Activated T-cell treated with anti-CD3 and anti-CD28 coated beads, Interleukin-2, amount 50 U/mL, for 24 hours (primary cell): ENCODE data around the gene GMCL1.
"Not testable (repeated sequence)": the region's sequence is repeated elsewhere in the genome, so short reads cannot be mapped to it uniquely, and the experiment has no call there.

Source experiments
- DNase-seq: peaks from one replicate; pipeline ENCODE4 v3.0.0-alpha.2; 2020
- H3K27ac Mint-ChIP-seq: 2 replicates; pipeline ENCODE4 v1.8.0; 2020; ENCODE audit warnings: mild to moderate bottlenecking, mixed read lengths
- H3K27me3 Mint-ChIP-seq: 2 replicates; pipeline ENCODE4 v1.8.0; 2020; ENCODE audit warnings: mixed read lengths
- H3K36me3 Mint-ChIP-seq: 2 replicates; pipeline ENCODE4 v1.8.0; 2020; ENCODE audit warnings: low read depth, mixed read lengths
- H3K4me1 Mint-ChIP-seq: 2 replicates; pipeline ENCODE4 v1.8.0; 2020; ENCODE audit warnings: low read depth, mixed read lengths
- H3K4me3 Mint-ChIP-seq: 2 replicates; pipeline ENCODE4 v1.8.0; 2020; ENCODE audit warnings: mild to moderate bottlenecking, moderate library complexity, mixed read lengths
- H3K9me3 Mint-ChIP-seq: 2 replicates; pipeline ENCODE4 v1.8.0; 2020; ENCODE audit warnings: mixed read lengths

The GMCL1 gene

GRCh38 chr2:69798290-69798908, 31.1 kb upstream of the GMCL1 start:
- Mint-ChIP-seq H3K4me3 (peak overlapping the region; percentile 12), H3K9me3 (no peaks in the 10 kb centered on the region), H3K27ac (no peak overlapping the region), H3K27me3 (no peaks in the 10 kb centered on the region), H3K4me1 (peaks cover 10% of the 10 kb centered on the region), H3K36me3 (no peaks in the 10 kb centered on the region)
- DNase-seq: no peak

GRCh38 chr2:69798909-69799526, 30.4 kb upstream of the GMCL1 start:
- no peaks in the 10 kb centered on the region for H3K27me3 Mint-ChIP-seq
- no peak overlapping the region for H3K27ac Mint-ChIP-seq
- no peak for DNase-seq

DNA sequence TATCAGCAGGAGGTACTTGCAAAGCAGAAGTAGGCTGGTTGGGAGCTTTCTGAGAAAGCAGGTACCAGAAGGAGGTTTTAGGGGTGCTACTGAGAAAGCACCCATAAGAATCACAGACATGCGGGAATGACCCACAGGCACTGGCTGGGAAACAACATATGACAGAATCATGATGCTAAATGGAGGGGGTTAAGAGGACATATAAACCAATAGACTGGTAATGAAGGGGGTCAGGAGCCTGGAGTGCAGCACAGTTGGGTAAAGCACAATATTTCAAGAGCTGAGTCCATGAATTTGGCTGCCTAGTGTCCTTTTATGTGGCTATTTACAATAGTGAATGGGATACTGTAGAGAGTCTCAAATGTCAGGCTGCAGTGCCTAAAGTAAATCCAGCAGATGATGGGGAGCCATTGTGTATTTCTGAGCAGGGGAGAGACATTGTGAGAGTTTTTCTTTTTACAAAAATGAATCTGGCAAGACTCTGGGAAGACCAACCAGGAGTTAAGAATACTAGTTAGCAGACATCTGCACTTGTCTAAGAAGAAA, 27.6 kb upstream of the GMCL1 start:
- Mint-ChIP-seq H3K27ac (no peak overlapping the region), H3K4me1 (peaks cover 20% of the 10 kb centered on the region), H3K27me3 (no peaks in the 10 kb centered on the region), H3K4me3 (no peak overlapping the region), H3K9me3 (no peaks in the 10 kb centered on the region), H3K36me3 (peaks cover 6% of the 10 kb centered on the region)
- no peak for DNase-seq

More at GRCh38 chr2:69798909-69799526, 30.4 kb upstream of the GMCL1 start:
- Mint-ChIP-seq H3K36me3 (peaks cover 2% of the 10 kb centered on the region), H3K9me3 (no peaks in the 10 kb centered on the region), H3K4me3 (peak overlapping the region; percentile 12), H3K4me1 (peaks cover 13% of the 10 kb centered on the region)

DNA sequence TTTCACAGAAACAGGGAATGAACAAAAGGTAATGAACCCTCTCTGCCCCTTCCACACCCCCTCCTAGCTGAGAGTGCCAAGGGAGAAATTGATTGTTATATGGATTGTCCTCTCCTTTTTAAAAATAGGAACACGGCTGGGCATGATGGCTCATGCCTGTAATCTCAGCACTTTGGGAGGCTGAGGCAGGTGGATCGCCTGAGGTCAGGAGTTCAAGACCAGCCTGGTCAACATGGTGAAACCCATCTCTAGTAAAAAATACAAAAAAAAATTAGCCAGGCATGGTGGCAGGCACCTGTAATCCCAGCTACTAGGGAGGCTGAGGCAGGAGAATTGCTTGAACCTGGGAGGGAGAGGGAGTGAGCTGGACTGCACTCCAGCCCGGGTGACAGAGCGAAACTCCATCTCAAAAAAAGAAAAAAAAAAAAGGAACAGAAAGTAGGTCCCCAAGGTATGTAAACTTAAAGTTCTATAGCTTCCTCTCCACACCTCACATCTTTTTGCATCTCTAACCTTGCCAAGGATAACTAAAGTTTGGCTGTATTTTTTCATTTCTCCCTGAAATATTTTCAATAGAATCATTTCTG, 26.6 kb upstream of the GMCL1 start:
- H3K27me3 Mint-ChIP-seq, H3K4me3 Mint-ChIP-seq, DNase-seq, H3K36me3 Mint-ChIP-seq, H3K9me3 Mint-ChIP-seq, H3K27ac Mint-ChIP-seq: not testable (repeated sequence)
- H3K4me1 Mint-ChIP-seq: peaks cover 20% of the 10 kb centered on the region

DNA sequence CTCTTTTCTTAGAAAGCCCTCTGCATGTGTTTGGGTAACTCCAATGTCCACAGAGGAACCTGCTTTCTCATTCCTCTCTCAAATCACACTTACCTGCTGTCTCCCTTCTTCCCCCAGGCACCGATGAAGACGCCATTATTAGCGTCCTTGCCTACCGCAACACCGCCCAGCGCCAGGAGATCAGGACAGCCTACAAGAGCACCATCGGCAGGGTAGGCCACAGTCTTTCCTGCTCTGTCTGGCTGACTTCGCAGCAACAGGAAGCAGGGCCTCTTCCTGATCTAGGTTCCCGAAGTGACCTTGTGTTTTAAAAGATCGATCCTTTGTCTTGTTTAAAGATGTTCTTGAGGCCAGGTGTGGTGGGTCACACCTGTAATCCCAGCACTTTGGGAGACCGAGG, 25.0 kb upstream of the GMCL1 start:
- H3K9me3 Mint-ChIP-seq: no peaks in the 10 kb centered on the region
- no peak for DNase-seq
- peaks cover 6% of the 10 kb centered on the region for H3K36me3 Mint-ChIP-seq
- no peak overlapping the region for H3K4me3 Mint-ChIP-seq
- H3K27ac Mint-ChIP-seq: no peak overlapping the region
- H3K4me1 Mint-ChIP-seq: peaks cover 10% of the 10 kb centered on the region
- no peaks in the 10 kb centered on the region for H3K27me3 Mint-ChIP-seq

DNA sequence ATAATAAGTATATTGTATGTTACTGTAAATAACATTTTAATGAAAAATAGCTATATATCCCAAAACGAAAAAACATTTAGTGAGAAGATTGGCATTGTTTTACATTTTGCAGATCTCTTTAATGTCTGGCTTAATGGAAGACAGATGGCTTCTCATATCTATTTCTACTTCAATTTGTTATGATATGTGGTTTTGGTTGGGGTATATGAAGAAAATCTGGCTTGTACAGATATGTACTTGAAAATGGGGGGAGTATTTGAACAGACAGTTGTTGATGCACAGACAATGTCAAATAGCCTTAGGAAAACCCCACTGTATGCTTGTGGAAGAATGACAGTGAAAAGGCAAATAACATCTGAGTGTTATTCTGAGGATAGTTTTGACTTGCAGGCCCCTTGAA, 23.6 kb upstream of the GMCL1 start:
- Mint-ChIP-seq H3K36me3 (peaks cover 6% of the 10 kb centered on the region), H3K4me3 (no peak overlapping the region), H3K9me3 (no peaks in the 10 kb centered on the region), H3K27me3 (no peaks in the 10 kb centered on the region), H3K4me1 (peaks cover 10% of the 10 kb centered on the region), H3K27ac (no peak overlapping the region)
- DNase-seq: no peak

- H3K9me3 Mint-ChIP-seq: no peaks in the 10 kb centered on the region
- H3K4me1 Mint-ChIP-seq: peaks cover 10% of the 10 kb centered on the region
- H3K27me3 Mint-ChIP-seq: no peaks in the 10 kb centered on the region
- H3K4me3 Mint-ChIP-seq: no peak overlapping the region
- no peak overlapping the region for H3K27ac Mint-ChIP-seq
- DNase-seq: no peak
- peaks cover 6% of the 10 kb centered on the region for H3K36me3 Mint-ChIP-seq
Observed at GRCh38 chr2:69807821-69808540, 21.5 kb upstream of the GMCL1 start.

DNA sequence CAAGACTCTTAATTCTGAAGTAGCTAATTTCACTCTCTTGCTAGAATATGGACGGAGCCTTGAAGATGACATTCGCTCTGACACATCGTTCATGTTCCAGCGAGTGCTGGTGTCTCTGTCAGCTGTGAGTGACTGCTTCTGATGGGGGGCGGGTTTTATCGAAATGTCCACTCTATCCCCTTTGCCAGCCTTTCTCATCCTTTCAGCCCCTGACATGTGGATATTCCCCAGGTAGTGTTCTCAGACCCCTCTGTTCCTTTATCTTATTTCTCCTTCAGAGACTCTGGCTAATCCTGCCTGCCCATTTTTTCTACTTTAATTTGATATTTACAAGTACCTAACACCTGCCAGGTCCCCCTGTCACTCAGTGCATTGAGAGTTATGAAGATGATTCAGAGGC, 18.9 kb upstream of the GMCL1 start:
- Mint-ChIP-seq H3K4me1 (no peaks in the 10 kb centered on the region), H3K27me3 (no peaks in the 10 kb centered on the region), H3K36me3 (peaks cover 2% of the 10 kb centered on the region), H3K4me3 (no peak overlapping the region), H3K27ac (no peak overlapping the region), H3K9me3 (no peaks in the 10 kb centered on the region)
- no peak for DNase-seq

- H3K4me1 Mint-ChIP-seq: no peaks in the 10 kb centered on the region
- no peak for DNase-seq
- no peak overlapping the region for H3K4me3 Mint-ChIP-seq
- H3K9me3 Mint-ChIP-seq: no peaks in the 10 kb centered on the region
- no peak overlapping the region for H3K27ac Mint-ChIP-seq
- peaks cover 2% of the 10 kb centered on the region for H3K36me3 Mint-ChIP-seq
- H3K27me3 Mint-ChIP-seq: no peaks in the 10 kb centered on the region
Observed at GRCh38 chr2:69811018-69811417, 18.4 kb upstream of the GMCL1 start.

GRCh38 chr2:69811591-69811990, 17.9 kb upstream of the GMCL1 start:
- Mint-ChIP-seq H3K9me3 (no peaks in the 10 kb centered on the region), H3K4me1 (no peaks in the 10 kb centered on the region), H3K27ac (no peak overlapping the region), H3K36me3 (no peaks in the 10 kb centered on the region), H3K4me3 (no peak overlapping the region), H3K27me3 (no peaks in the 10 kb centered on the region)
- DNase-seq: no peak

- no peak overlapping the region for H3K4me3 Mint-ChIP-seq
- H3K36me3 Mint-ChIP-seq: peaks cover 5% of the 10 kb centered on the region
Observed at GRCh38 chr2:69815717-69816116, 13.7 kb upstream of the GMCL1 start.

DNA sequence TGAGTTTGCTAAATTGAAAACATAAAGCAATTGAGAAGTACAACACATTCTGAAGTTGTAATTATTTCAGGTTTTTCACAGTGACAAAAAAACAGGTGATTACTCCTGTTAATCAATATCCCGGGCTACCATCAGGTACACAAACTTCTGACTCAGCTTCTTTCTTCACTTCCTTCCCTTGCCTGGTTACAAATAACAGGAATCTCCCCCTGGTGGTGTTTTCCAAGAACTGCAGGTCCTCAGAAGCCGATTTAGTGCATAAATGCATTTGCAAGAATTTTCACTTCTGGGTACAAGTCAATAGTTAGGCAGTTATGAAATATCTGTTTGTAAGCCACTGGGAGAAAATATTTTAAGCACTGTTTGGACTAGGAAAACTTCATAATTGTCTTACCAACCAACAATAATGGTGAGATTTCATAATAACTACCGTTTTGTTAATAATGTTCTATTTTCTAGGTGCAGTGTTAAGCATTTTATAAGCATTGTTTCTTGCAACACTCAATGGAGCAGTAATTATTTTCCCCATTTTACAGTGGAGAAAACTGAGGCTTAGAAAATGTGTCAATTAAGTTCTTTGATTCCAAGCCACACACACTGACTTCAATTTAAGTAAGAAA, 12.4 kb upstream of the GMCL1 start:
- H3K27ac Mint-ChIP-seq: no peak overlapping the region
- H3K36me3 Mint-ChIP-seq: peaks cover 10% of the 10 kb centered on the region
- H3K4me1 Mint-ChIP-seq: peaks cover 4% of the 10 kb centered on the region
- no peak overlapping the region for H3K4me3 Mint-ChIP-seq
- DNase-seq: peak; percentile 51
- H3K27me3 Mint-ChIP-seq: no peaks in the 10 kb centered on the region
- no peaks in the 10 kb centered on the region for H3K9me3 Mint-ChIP-seq

More at GRCh38 chr2:69815717-69816116, 13.7 kb upstream of the GMCL1 start:
- Mint-ChIP-seq H3K4me1 (peaks cover 4% of the 10 kb centered on the region), H3K27me3 (no peaks in the 10 kb centered on the region), H3K27ac (no peak overlapping the region), H3K9me3 (no peaks in the 10 kb centered on the region)
- no peak for DNase-seq

DNA sequence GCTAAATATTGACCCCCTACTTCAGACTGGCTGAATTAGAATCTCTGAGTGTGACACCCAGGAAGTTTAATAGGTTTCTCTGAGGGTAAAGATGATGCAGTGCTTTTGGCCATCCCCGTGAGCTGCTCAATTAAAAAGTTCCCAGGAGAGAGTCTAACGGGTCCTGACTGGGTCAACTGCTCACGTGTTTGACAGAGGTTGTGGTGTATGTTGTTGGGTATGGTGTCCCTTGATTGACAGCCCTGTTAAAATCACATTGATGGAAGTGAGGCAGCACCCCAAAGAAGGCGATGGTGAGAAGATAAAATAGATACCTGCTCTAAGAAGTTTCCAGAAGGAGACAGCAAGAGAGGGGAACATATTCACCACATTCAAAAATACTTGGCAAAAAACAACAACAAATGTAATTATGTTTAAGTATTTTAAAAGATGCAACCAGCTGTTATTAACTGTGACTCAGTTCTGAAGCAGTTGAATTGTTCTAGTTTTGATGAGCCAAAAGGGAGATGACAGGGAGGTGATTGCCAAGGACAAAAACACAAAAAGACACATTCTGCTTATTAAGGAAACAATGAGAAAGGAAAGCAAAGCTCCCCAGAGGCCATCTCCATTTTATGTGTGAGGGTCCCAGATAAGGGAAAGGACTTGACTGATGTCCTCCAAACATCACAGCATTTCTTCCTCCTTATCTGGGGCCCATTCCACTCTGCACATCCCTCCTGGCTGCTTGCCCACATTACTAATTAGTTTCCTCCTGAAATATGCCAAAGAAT, 11.5 kb upstream of the GMCL1 start:
- H3K27me3 Mint-ChIP-seq: no peaks in the 10 kb centered on the region
- DNase-seq: no peak
- H3K4me3 Mint-ChIP-seq: no peak overlapping the region
- H3K4me1 Mint-ChIP-seq: peaks cover 4% of the 10 kb centered on the region
- H3K36me3 Mint-ChIP-seq: peaks cover 10% of the 10 kb centered on the region
- H3K9me3 Mint-ChIP-seq: no peaks in the 10 kb centered on the region
- no peak overlapping the region for H3K27ac Mint-ChIP-seq
